Mucosa of descending colon (tissue), 3 donors: Measurements from ENCODE around the gene IQGAP2. TPM values are rescaled to one million over a fixed set of nuclear protein-coding genes. Genes with fewer than 3 reads are reported as not detected.
A peak's percentile ranks its signal among the peaks of the same experiment; 100 is the strongest.
"Not testable (repeated sequence)": the region's sequence is repeated elsewhere in the genome, so short reads cannot be mapped to it uniquely, and the experiment has no call there.

Source experiments
- ATAC-seq: fragments of 200-7000 bp; cut with Tn5 transposase; one replicate; pipeline ENCODE4 v1.9.1; 2020; ENCODE audit warnings: mild to moderate bottlenecking, moderate library complexity
- DNase-seq, 3 donors: peaks; one replicate each; pipeline ENCODE4 v3.0.0-alpha.2; 2020
- H3K36me3 ChIP-seq: fragments of 200-600 bp; one replicate; pipeline ENCODE4 v1.8.0; 2021; ENCODE audit warnings: low read depth, mild to moderate bottlenecking
- H3K4me1 ChIP-seq: fragments of 200-600 bp; one replicate; pipeline ENCODE4 v1.8.0; 2021; ENCODE audit warnings: low read depth, mild to moderate bottlenecking
- H3K4me3 ChIP-seq: fragments of 200-600 bp; one replicate; pipeline ENCODE4 v1.8.0; 2021; ENCODE audit warnings: mild to moderate bottlenecking
- H3K9me3 ChIP-seq: fragments of 200-600 bp; one replicate; pipeline ENCODE4 v1.8.0; 2021; ENCODE audit warnings: mild to moderate bottlenecking
- intact Hi-C, 2 donors: fragments of 100-400 bp; cut with DNase I in 1 of 2; cut with micrococcal nuclease in 1 of 2; formaldehyde crosslinking; loops; one replicate each; pipeline versions ENCODE4 v1.11.0 to v1.11.1; 2022; cut with DNase I, micrococcal nuclease
- total RNA-seq, 3 donors: library from RNA; stranded (reverse); fragmentation: NEBNext Ultra II Directional in 2 of 3; extraction: Animal tissue kit (Norgen Biotek cat#: 25700) in 2 of 3; gene quantifications; one replicate each; pipeline versions ENCODE4 v1.2.1 to v1.2.4, GENCODE V29; 2021 to 2023
- TF ChIP-seq, protein P1 (sequence below): fragments of 200-600 bp; IDR thresholded peaks from one replicate; pipeline ENCODE4 v1.8.0; 2022; ENCODE audit warnings: antibody characterized with exemption, mild to moderate bottlenecking
- donor health status: DM: no; HTN: no; CAD: no; lungs with moderate emphysema.
- donor health status: DM: no; HTN: no; CAD: no.
- donor health status: DM: no; HTN: yes; CAD: no.

Gene IQGAP2
- total RNA-seq, 3 donors from 2014 or later: 59.7 to 159 (median 84.8) TPM

DNA sequence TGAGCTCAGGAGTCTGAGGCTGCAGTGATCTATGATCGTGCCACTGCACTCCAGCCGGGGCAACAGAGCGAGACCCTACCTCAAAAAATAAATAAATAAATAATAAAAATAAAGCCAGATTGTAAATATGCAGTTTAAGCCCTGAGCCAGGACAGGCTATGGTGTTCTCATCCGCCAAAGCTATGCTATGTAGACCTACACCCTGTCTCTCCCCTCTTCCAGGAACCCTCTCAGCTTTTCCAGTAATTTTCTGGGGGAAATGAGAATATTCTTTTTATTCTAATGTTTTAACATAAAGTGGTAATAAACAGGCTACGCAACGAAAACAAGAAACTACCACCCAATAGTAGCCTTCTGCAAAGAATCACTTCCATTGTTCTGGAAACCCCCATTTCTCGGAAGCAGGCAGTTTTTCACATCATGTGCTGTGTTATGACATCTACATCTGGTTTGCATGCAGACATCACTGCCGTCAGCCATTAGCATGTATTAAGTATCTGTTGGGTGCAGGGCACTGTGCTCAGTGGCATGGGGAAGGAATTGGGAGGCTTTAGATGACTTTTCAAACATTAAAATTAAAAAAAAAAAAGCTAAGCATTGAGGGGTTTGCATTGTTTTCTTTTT is 274.9 kb downstream of the IQGAP2 start:
- ATAC-seq: no peak
- intact Hi-C loops: no loop called here

DNA sequence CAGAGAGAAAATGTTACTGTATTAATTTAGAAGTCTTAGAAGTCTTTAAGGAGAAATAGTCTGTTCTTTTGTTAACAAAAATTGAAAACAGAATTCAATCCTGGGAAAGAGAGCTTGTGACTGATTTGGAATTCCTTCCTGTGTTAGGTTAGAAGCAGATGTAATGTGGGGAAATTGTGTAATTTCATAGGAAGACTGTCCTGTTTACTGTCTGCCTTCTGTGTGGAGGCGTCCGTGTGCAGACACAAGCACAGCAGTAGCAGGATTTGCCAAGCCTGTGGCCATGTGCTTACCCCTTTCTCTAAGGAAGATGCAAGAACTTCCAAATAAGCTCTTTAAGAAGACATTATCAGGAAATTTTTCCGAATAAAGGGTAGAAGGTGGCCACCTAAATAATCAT is 276.1 kb downstream of the IQGAP2 start:
- Histone ChIP-seq H3K9me3 (no peaks in the 10 kb centered on the region), H3K4me1 (no peaks in the 10 kb centered on the region), H3K36me3 (no peaks in the 10 kb centered on the region), H3K4me3 (no peak overlapping the region)
- intact Hi-C loops: no loop called here
- TF ChIP-seq, protein P1, sequence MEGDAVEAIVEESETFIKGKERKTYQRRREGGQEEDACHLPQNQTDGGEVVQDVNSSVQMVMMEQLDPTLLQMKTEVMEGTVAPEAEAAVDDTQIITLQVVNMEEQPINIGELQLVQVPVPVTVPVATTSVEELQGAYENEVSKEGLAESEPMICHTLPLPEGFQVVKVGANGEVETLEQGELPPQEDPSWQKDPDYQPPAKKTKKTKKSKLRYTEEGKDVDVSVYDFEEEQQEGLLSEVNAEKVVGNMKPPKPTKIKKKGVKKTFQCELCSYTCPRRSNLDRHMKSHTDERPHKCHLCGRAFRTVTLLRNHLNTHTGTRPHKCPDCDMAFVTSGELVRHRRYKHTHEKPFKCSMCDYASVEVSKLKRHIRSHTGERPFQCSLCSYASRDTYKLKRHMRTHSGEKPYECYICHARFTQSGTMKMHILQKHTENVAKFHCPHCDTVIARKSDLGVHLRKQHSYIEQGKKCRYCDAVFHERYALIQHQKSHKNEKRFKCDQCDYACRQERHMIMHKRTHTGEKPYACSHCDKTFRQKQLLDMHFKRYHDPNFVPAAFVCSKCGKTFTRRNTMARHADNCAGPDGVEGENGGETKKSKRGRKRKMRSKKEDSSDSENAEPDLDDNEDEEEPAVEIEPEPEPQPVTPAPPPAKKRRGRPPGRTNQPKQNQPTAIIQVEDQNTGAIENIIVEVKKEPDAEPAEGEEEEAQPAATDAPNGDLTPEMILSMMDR: no peak
- ATAC-seq: no peak
- DNase-seq: no peak

More for the DNA sequence above, 274.9 kb downstream of the IQGAP2 start:
- H3K4me3 ChIP-seq: no peak overlapping the region
- TF ChIP-seq, protein P1: no peak
- H3K9me3 ChIP-seq: no peaks in the 10 kb centered on the region
- DNase-seq: no peak
- H3K36me3 ChIP-seq: no peaks in the 10 kb centered on the region
- peaks cover 5% of the 10 kb centered on the region for H3K4me1 ChIP-seq

DNA sequence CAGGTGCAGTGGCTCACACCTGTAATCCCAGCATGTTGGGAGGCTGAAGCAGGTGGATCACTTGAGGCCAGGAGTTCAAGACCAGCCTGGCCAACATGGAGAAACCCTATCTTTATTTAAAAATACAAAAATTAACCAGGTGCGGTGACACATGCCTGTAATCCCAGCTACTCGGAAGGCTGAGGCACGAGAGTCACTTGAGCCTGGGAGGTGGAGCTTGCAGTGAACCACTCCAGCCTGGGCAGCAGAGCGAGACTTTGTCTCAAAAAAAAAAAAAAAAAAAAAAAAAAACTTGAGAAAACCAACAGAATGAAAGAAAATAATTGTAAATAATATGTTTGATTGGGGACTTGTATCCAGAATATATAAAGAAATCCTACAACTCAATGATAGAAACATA is 277.7 kb downstream of the IQGAP2 start:
- ATAC-seq, H3K4me3 ChIP-seq, H3K4me1 ChIP-seq, H3K9me3 ChIP-seq, intact Hi-C loops, H3K36me3 ChIP-seq, DNase-seq: not testable (repeated sequence)

DNA sequence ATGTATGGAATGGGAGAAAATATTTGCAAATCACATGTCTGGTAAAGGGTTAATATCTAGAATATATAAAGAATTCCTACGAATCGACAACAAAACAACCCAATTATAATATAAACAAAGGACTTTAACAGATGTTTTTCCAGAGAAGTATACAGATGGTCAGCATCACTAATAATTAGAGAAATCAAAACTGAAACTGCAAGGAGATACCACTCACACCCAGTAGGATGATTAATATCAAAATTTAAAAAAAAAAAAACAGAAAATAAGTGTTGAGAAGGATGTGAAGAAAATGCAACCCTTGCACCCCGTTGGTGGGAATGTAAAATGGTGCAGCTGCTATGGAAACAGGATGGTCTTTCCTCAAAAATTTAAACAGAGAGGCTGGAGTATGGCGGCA is 278.2 kb downstream of the IQGAP2 start:
- H3K4me3 ChIP-seq: no peak overlapping the region
- no peaks in the 10 kb centered on the region for H3K36me3 ChIP-seq
- DNase-seq: no peak
- H3K9me3 ChIP-seq: no peaks in the 10 kb centered on the region
- no peaks in the 10 kb centered on the region for H3K4me1 ChIP-seq
- ATAC-seq: no peak
- TF ChIP-seq, protein P1: no peak
- intact Hi-C loops: no loop called here

DNA sequence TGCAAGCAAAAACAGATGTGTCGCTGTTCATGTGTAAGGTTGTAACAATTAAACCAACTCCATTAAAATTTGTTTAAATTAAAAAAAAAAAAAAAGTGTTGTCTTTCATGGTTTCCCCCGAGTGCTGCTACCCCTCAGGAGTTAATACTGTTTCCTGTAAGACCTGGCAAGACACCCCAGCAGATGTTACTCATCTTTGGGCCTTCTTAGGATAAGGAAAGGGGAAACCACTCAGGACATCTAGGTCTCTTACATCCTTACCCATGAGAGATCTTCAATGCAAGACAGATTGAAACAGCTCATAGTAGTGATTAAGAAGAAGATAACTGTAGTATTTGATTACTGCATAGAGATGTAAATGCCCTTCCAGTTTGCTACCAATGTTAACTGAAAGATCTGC is 279.3 kb downstream of the IQGAP2 start:
- H3K4me3 ChIP-seq: no peak overlapping the region
- intact Hi-C loops: no loop called here
- no peaks in the 10 kb centered on the region for H3K36me3 ChIP-seq
- H3K9me3 ChIP-seq: no peaks in the 10 kb centered on the region
- DNase-seq: no peak
- H3K4me1 ChIP-seq: no peaks in the 10 kb centered on the region
- TF ChIP-seq, protein P1: no peak
- ATAC-seq: no peak

DNA sequence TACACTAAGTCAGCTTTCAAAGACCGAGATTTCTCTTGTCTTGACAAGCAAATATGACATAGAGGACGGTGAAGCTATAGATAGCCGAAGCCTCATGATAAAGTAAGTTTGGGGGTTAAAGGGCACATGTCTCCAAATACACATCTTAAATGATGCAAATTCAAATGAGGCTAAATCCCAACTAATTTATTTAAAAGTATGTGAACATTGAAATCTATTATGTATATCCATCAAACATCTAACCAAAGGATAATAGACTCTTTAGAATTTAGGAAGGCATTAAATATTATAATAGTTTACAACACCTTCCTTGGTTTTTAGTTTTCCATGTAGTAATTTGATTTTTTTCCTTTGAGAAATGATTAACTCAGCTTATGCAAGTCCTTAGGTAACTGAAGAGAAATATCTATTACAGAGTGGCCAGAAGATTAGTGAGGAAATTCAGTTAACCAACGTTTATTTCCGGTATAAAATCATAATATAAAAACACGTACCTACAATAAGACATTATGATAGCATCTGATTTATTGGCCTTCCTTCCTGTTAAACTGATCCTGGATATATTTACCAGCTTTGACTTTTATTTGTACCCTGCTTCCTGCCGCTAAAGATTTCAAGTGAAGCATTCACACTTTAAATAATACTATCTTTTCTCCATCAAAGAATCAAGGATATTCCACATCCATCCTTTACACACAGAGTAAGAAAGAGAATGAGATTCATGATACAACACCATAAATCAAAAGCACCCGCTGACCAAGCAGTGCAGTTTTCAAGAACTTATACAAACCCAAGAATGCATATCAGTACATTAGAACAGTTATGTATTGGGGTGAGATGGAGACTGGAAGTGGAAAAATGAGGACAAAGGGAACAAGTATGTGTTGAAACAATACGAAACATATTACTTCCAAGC is 281.0 kb downstream of the IQGAP2 start:
- no peaks in the 10 kb centered on the region for H3K9me3 ChIP-seq
- peak; percentile 43 for ATAC-seq

More for the DNA sequence above, 281.0 kb downstream of the IQGAP2 start:
- no peaks in the 10 kb centered on the region for H3K4me1 ChIP-seq
- H3K4me3 ChIP-seq: no peak overlapping the region
- no peaks in the 10 kb centered on the region for H3K36me3 ChIP-seq
- TF ChIP-seq, protein P1: no peak
- intact Hi-C loops: no loop called here
- no peak for DNase-seq
